LNCAP (cell line): ENCODE data around the gene DHRS4L2.

ENCODE experiments used
- CTCF ChIP-seq: fragments of 450-650 bp; IDR thresholded peaks from 2 replicates; pipeline ENCODE4 v1.5.1; 2017; ENCODE audit warnings: mild to moderate bottlenecking

Gene DHRS4L2

DNA sequence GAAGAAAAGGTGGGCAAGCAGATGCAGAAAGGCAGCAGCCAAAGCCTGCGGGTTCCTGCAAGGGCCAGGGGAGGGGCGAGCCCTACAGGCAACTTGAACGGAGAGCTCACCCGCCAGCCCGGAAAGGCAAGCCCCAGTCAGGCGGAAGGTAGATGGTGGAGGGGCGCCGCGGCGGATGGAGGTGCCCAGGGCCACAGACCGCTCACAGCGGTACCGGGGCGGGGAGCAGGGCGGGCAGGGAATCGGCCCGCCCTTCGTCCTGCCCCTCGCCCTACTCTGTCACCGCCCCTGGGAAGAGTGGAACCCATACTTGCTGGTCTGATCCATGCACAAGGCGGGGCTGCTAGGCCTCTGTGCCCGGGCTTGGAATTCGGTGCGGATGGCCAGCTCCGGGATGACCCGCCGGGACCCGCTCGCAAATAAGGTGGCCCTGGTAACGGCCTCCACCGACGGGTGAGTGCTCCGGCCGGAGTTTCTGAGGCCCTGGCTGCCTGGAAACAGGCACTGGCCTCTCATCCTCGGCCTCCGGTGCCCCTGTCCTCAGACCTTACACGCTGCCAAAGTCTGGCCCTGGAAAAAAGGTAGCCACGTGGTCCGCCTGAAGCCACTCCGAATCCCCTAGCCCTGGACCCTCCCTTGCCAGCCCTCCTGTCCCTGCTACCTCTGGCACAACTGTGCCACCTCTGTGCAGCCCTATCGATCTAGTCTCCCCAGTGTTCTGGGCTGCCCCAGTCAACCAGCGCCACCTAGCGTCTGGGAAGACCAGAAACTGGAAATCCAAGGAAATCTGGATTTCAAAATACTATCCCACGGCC lies 35.1 kb upstream of the DHRS4L2 start, which contains the start of gene DHRS4:
TSS of gene DHRS4 (plus strand) at position 307 of the 815 bp plus-strand sequence. CDS start at position 326, 19 bp downstream.
- TF ChIP-seq CTCF = peak; percentile 80

DNA sequence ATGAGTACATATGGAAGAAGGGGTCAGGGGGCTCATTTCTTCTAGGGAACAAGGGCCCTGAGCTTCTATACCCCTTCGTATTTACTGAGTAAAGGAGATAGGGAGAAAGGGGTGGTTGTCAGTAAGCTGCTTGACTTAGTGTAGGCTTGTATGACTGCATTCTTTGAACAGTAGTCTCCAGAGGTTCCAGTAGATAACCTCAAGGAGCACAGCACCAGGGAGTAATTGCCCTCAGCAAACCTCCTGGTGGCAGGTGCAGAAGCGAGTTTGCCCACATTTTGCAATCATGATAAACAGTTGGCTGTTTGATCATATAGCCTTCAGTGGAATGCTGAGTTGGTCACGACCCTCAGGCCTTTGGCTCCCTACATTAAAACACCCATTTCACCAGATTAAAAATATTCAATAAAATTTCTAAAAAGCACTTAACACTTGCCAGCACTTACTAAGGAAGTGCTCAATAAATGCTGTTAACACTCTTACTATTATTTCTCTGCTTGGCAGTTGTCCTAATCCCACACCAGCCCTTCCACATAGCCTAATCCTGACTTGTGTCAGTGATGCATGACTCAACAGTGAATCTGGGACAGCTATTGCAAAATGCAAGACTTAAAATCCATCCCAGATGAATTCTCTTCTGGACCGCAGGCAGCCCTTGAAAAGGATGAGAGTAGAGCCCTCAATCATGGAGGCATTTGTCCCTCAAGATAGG lies 3.7 kb upstream of the DHRS4L2 start:
- no peak for TF ChIP-seq CTCF

DNA sequence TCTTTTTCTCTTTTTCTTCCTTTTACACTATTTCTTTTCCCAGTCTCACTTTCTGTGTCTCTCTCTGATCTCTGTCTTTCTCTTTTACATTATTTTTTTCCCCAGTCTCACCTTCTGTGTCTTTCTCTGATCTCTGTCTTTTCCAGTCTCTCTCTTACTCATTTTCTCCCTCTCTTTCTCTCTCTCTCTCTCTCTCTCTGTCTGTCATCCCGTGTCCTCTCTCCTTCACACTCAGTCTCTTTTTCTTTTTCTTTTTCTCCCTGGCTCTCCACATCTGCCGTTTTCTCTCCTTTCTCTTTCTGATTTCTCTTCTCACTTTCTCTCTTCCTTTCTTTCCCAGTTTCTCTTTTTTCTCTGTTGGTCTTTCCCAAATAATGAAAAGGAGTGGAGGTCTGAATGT lies 22.3 kb downstream of the DHRS4L2 start:
- TF ChIP-seq CTCF = no peak

DNA sequence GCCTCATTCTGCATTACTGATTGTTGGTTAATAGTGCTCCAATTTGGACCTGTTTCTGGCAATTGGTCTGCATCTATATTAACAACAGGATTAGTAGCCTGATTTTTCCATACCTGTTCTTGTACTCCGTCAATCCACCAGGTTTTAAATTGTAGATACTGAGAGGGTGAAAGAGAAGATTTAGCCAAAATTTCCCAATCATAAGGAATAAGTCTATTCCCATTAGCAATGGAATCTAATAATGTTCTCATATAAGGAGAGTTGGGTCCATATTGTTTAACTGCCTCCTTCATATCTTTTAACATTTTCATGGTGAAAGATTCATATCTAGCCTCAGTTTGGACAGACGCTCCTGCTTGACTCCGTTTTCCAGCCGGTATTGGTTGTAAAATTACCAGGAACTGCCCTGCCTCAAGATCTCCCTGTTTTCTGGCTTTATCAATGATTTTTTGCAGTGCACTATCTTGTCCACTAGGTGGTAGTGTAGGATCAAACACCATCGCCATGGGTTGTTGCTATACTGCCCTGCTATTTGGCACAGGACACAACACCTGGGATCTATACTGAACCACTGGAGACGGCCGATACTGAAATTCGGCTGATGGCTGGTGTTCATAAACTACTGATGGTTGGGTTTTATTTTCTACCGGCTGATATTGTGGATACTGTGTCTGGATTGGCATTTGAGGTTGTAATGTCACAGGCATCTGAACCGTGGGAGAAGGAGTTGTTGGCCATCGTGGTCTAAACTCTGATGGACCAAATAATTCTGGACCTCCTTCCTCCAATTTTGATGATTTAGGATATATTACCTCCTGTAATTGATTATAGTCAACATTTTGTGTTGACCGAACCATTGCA lies 25.2 kb downstream of the DHRS4L2 start:
- TF ChIP-seq CTCF = peak; percentile 87

GRCh38 chr14:24019944-24020343 lies 31.2 kb downstream of the DHRS4L2 start:
- peak; percentile 14; the same call in 1 of the 2 replicates for TF ChIP-seq CTCF

DNA sequence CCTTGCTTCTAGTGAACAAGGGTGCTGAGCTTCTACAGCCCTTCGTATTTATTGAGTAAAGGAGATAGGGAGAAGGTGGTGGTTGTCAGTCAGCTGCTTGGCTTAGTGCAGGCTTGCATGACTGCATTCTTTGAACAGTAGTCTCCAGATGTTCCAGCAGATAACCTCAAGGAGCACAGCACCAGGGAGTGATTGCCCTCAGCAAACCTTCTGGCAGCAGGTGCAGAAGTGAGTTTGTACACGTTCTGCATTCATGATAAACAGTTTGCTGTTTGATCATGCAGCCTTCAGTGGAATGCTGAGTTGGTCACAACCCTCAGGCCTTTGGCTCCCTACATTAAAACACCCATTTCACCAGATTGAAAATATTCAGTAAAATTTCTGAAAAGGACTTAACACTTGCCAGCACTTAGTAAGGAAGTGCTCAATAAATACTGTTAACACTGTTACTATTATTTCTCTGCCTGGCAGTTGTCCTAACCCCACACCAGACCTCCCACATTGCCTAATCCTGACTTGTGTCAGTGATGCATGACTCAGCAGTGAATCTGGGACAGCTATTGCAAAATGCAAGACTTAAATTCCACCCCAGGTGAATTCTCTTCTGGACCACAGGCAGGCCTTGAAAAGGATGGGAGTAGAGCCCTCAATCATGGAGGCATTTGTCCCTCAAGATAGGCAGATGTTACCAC lies 44.1 kb downstream of the DHRS4L2 start:
- TF ChIP-seq CTCF = no peak
